Smooth muscle cell (in vitro differentiated cells): ENCODE measurements around the gene TNRC6C. TPM values are rescaled to one million over a fixed set of nuclear protein-coding genes. Genes with fewer than 3 reads are reported as not detected.

Source experiments
- DNase-seq: peaks from one replicate; lab custom pipeline; 2025; ENCODE audit not compliant: unreplicated experiment; lab: John Stamatoyannopoulos, UW
- H2AFZ ChIP-seq: fragments of 200-600 bp; sonication (generic); 2 replicates; pipeline ENCODE4 v1.6.0; 2016; ENCODE audit warnings: antibody characterized with exemption, low read depth, mild to moderate bottlenecking
- H3F3A ChIP-seq: fragments of 200-600 bp; sonication (generic); 2 replicates; pipeline ENCODE4 v1.6.0; 2017; ENCODE audit warnings: antibody characterized with exemption, low read depth
- H3K27ac ChIP-seq: fragments of 200-600 bp; sonication (generic); 2 replicates; pipeline ENCODE4 v1.5.1; 2016; ENCODE audit warnings: low read depth, mild to moderate bottlenecking
- H3K27me3 ChIP-seq: fragments of 200-600 bp; sonication (generic); 2 replicates; pipeline ENCODE4 v1.6.1; 2016; ENCODE audit warnings: low read depth, mild to moderate bottlenecking
- H3K36me3 ChIP-seq: fragments of 200-600 bp; sonication (generic); 2 replicates; pipeline ENCODE4 v1.5.1; 2016; ENCODE audit warnings: low read depth
- H3K4me1 ChIP-seq: fragments of 200-600 bp; sonication (generic); 2 replicates; pipeline ENCODE4 v1.5.1; 2016; ENCODE audit warnings: low read depth
- H3K4me2 ChIP-seq: fragments of 200-600 bp; sonication (generic); 2 replicates; pipeline ENCODE4 v1.6.0; 2016; ENCODE audit warnings: mild to moderate bottlenecking
- H3K4me3 ChIP-seq: fragments of 200-600 bp; sonication (generic); 2 replicates; pipeline ENCODE4 v1.5.1; 2016; ENCODE audit warnings: mild to moderate bottlenecking
- H3K79me2 ChIP-seq: fragments of 200-600 bp; sonication (generic); 2 replicates; pipeline ENCODE4 v1.6.0; 2016; ENCODE audit warnings: low read depth, mild to moderate bottlenecking
- H3K9ac ChIP-seq: fragments of 200-600 bp; sonication (generic); 2 replicates; pipeline ENCODE4 v1.6.0; 2016; ENCODE audit warnings: low read depth
- H3K9me3 ChIP-seq: fragments of 200-600 bp; sonication (generic); replicated peaks from 2 replicates; pipeline ENCODE4 v1.5.1; 2016; ENCODE audit warnings: low read depth
- H4K20me1 ChIP-seq: fragments of 200-600 bp; sonication (generic); 2 replicates; pipeline ENCODE4 v1.6.0; 2016; ENCODE audit warnings: low read depth
- WGBS: methylation state at CpG from one replicate; pipeline ENCODE4 v1.1.7; 2016; ENCODE audit warnings: low lambda C conversion rate; 5-methylcytosine and 5-hydroxymethylcytosine counted together
- polyA plus RNA-seq: library from polyadenylated mRNA; unstranded; fragments of >200 nt; fragmentation: Nextera tagmentation; extraction: Ambion mirVana; gene quantifications from 2 replicates; pipeline ENCODE4 v1.2.1, GENCODE V29; 2016
- total RNA-seq: library from RNA; depleted of rRNA; stranded (reverse); fragments of >200 nt; gene quantifications from 2 replicates; pipeline ENCODE4 v1.2.3, GENCODE V29; 2014
- TF ChIP-seq, protein P1 (sequence below): fragments of 200-600 bp; sonication (generic); IDR thresholded peaks from 2 replicates; pipeline ENCODE4 v1.5.1; 2017; ENCODE audit warnings: borderline replicate concordance, mild to moderate bottlenecking, antibody characterized with exemption; ENCODE audit not compliant: insufficient read depth, poor library complexity, severe bottlenecking

The TNRC6C gene
- total and polyA plus RNA-seq, 2 experiments from 2014 or later, result 2.4 to 3.9 TPM

DNA sequence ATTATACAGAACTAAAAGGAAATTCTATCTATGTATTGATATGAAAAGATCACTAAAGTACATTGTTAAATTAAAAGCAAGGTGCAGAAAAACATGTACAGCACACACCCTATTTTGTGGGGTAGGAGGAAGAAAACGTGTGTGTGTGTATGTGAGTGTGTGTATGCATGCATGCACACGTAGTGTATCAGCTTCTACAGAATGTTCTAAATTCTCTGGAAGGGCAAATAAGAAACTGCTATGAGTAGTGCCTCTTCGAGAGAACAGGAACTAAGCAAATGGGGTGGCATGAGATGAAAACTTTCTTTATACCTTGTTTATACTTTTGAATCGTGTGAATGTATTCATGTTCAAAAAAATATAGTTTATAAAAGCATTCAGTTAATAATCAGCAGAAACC lies 111.2 kb downstream of the TNRC6C start:
- Histone ChIP-seq H3K4me3 (no peak overlapping the region), H3K27ac (no peak overlapping the region), H3K27me3 (no peaks in the 10 kb centered on the region), H4K20me1 (no peaks in the 10 kb centered on the region), H3K4me2 (no peak overlapping the region), H3K36me3 (peaks cover 19% of the 10 kb centered on the region), H3K9me3 (no peaks in the 10 kb centered on the region), H3F3A (no peaks in the 10 kb centered on the region), H2AFZ (no peak overlapping the region), H3K79me2 (no peaks in the 10 kb centered on the region), H3K4me1 (no peaks in the 10 kb centered on the region), H3K9ac (no peak overlapping the region)
- no peak for DNase-seq
- TF ChIP-seq, protein P1, sequence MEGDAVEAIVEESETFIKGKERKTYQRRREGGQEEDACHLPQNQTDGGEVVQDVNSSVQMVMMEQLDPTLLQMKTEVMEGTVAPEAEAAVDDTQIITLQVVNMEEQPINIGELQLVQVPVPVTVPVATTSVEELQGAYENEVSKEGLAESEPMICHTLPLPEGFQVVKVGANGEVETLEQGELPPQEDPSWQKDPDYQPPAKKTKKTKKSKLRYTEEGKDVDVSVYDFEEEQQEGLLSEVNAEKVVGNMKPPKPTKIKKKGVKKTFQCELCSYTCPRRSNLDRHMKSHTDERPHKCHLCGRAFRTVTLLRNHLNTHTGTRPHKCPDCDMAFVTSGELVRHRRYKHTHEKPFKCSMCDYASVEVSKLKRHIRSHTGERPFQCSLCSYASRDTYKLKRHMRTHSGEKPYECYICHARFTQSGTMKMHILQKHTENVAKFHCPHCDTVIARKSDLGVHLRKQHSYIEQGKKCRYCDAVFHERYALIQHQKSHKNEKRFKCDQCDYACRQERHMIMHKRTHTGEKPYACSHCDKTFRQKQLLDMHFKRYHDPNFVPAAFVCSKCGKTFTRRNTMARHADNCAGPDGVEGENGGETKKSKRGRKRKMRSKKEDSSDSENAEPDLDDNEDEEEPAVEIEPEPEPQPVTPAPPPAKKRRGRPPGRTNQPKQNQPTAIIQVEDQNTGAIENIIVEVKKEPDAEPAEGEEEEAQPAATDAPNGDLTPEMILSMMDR, result no peak
- 91% methylated on average over 4 of the region's 4 CpGs for WGBS

DNA sequence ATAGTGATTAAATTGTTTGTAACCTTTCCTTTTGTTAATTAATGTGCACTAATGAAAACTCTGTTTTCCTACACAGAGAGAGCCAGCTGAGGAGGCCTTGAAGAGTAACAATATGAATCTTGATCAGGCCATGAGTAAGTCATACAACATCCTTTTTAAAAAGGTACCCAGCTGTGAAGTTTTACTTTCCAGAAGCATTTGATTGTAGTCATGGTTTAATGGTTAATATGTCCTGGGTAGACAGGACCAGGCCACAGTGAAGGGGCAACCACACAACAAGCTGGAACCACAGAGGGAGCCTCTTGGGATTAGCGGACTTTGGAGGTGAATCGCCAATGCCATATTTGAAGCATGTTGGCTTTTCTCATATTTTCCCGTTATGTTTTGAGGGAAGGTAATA lies 114.5 kb downstream of the TNRC6C start:
- no peaks in the 10 kb centered on the region for H3K9me3 ChIP-seq
- no peaks in the 10 kb centered on the region for H3K27me3 ChIP-seq

DNA sequence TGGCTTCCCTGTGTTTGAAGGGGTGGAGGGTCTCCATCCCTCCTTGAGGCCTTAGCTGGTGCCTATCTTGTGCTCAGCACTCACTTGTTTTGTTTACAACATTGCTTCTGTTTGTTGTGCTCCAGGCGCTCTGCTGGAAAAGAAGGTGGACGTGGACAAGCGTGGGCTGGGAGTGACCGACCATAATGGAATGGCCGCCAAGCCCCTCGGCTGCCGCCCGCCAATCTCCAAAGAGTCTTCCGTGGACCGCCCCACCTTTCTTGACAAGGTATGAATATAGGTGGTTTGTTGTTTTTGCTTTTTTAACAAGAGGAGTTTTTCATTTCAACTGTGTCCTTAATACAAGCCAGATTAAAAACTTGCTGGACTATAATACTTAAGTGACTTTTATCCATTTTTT lies 116.5 kb downstream of the TNRC6C start:
- H3K4me2 ChIP-seq, result no peak overlapping the region
- no peak overlapping the region for H3K4me3 ChIP-seq
- no peaks in the 10 kb centered on the region for H3F3A ChIP-seq
- TF ChIP-seq, protein P1, result no peak
- no peaks in the 10 kb centered on the region for H3K27me3 ChIP-seq
- H2AFZ ChIP-seq, result no peak overlapping the region
- no peaks in the 10 kb centered on the region for H4K20me1 ChIP-seq
- no peak overlapping the region for H3K9ac ChIP-seq
- no peaks in the 10 kb centered on the region for H3K79me2 ChIP-seq
- H3K27ac ChIP-seq, result no peak overlapping the region
- H3K9me3 ChIP-seq, result no peaks in the 10 kb centered on the region
- peaks cover 28% of the 10 kb centered on the region for H3K36me3 ChIP-seq
- no peak for DNase-seq
- H3K4me1 ChIP-seq, result no peaks in the 10 kb centered on the region
- WGBS, result 94% methylated on average over 10 of the region's 10 CpGs

More for the DNA sequence above, 114.5 kb downstream of the TNRC6C start:
- Histone ChIP-seq H3F3A (no peaks in the 10 kb centered on the region), H4K20me1 (no peaks in the 10 kb centered on the region), H3K4me3 (no peak overlapping the region), H3K27ac (no peak overlapping the region), H3K4me1 (no peaks in the 10 kb centered on the region), H3K4me2 (no peak overlapping the region), H3K79me2 (no peaks in the 10 kb centered on the region), H3K9ac (no peak overlapping the region), H2AFZ (no peak overlapping the region), H3K36me3 (peaks cover 28% of the 10 kb centered on the region)
- no peak for DNase-seq
- TF ChIP-seq, protein P1, result no peak
- WGBS, result 99% methylated on average over 3 of the region's 3 CpGs

DNA sequence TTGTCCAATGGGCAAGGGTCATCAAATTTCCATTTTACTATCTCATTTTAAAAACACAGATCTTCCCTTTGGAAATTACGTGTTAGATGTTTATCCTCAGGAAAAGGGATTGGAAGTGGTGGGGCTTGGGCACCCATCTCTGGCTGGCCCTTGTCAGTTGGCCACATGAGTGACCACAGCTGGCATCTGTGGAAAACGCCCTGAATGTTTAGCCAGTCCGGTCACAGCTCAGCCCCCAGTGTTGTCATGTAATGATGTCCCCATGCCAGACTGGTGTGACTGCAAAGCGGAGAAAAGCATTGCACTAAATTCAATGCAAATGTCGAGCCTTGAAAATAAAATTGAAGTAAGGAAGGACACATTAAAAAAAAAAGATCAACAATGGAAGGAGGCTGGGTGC lies 117.0 kb downstream of the TNRC6C start:
- Histone ChIP-seq H3F3A (no peaks in the 10 kb centered on the region), H3K27me3 (no peaks in the 10 kb centered on the region), H3K9me3 (no peaks in the 10 kb centered on the region), H4K20me1 (no peaks in the 10 kb centered on the region), H2AFZ (no peak overlapping the region), H3K9ac (no peak overlapping the region), H3K36me3 (peaks cover 28% of the 10 kb centered on the region), H3K4me3 (no peak overlapping the region), H3K4me2 (no peak overlapping the region), H3K27ac (no peak overlapping the region), H3K4me1 (no peaks in the 10 kb centered on the region), H3K79me2 (no peaks in the 10 kb centered on the region)
- no peak for DNase-seq
- TF ChIP-seq, protein P1, result no peak
- 99% methylated on average over 5 of the region's 5 CpGs for WGBS
